ENCODE measurements around the gene TP53.
A peak's percentile ranks its signal among the peaks of the same experiment; 100 is the strongest.
"Not testable (repeated sequence)": the region's sequence is repeated elsewhere in the genome, so short reads cannot be mapped to it uniquely, and the experiment has no call there.

The TP53 gene

DNA sequence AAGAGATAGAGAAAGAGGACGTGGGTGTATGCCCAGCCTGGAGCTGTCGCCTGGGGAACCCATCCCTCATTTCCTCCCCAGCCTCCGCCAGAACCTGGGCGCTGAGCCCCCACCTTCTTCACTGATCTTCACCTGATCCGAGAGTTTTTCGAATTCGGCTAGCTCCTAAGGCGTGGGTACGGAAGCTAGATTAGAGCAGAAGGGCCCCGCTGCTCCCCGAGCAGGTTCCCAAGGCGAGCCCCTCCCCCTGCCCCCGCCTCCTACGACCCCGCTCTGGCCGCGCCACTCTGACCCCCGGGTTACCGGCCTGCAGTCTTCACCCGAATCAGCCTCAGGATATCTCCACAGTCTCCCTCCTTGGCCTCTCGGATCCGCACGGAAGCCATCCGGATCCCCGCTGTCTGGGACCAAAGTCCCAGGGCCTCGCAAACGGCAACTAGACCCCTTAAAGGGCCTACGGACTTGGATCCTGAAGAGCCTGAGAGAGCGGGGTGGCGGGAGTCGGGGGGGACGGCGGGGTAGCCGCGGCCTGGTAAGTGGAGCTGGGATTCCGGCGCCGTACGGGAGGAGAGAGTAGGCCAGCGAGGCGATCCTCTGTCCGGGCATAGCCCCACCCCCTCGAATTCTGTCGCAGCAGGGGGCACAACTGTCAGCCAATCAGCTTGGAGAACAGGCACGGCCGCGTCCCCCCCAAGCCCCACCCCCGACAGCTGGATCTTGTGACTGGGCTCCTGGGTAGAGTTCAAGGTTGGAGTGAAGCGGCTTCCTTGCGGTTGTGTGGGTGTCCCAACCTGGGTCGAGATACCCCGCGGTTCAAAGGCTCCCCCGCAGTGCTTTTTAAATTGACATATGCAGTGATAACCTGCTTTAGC is 59.8 kb downstream of the TP53 start, which contains the start of gene SAT2:
SAT2 (minus strand) TSS at position 572 of the 872 bp plus-strand sequence; CDS start at position 386, 186 bp downstream.
- no peaks in the 10 kb centered on the region for H3K9me3 ChIP-seq (ENCODE audit: control insufficient read depth, insufficient read depth, low read length)

DNA sequence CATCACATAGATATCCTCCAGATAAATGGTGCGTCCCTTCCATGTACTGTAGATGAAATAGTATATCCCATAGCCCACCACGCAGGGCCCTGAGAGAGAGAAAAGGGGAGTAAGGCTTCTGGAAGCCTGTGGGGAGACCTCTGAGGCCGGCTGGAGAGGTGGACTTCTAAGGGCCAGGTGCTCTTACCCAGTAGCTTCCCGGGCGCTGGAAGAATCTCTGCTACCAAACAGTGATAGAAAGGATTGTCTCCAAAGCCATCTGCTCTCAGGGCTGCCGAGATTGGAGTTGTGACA is 60.4 kb downstream of the TP53 start:
- TF ChIP-seq EZH2phosphoT487 (IDR thresholded peaks at IDR 0.05; ENCODE audit: borderline replicate concordance, low read length), result no peak
- TF ChIP-seq, protein P1, sequence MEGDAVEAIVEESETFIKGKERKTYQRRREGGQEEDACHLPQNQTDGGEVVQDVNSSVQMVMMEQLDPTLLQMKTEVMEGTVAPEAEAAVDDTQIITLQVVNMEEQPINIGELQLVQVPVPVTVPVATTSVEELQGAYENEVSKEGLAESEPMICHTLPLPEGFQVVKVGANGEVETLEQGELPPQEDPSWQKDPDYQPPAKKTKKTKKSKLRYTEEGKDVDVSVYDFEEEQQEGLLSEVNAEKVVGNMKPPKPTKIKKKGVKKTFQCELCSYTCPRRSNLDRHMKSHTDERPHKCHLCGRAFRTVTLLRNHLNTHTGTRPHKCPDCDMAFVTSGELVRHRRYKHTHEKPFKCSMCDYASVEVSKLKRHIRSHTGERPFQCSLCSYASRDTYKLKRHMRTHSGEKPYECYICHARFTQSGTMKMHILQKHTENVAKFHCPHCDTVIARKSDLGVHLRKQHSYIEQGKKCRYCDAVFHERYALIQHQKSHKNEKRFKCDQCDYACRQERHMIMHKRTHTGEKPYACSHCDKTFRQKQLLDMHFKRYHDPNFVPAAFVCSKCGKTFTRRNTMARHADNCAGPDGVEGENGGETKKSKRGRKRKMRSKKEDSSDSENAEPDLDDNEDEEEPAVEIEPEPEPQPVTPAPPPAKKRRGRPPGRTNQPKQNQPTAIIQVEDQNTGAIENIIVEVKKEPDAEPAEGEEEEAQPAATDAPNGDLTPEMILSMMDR (IDR thresholded peaks at IDR 0.05; ENCODE audit: low read depth, low read length, poor library complexity, severe bottlenecking), result no peak
- Histone ChIP-seq H3K27ac (ENCODE audit: low read depth, low read length) (no peak overlapping the region), H3K4me3 (ENCODE audit: low read length) (peak overlapping the region; percentile 95), H3K4me2 (ENCODE audit: low read length) (peak overlapping the region; percentile 91), H3K4me1 (ENCODE audit: control insufficient read depth, low read length) (no peaks in the 10 kb centered on the region; the same call in 1 of the 2 replicates), H3K36me3 (ENCODE audit: control insufficient read depth, low read length) (no peaks in the 10 kb centered on the region), H3K9me3 (ENCODE audit: control insufficient read depth, insufficient read depth, low read length) (no peaks in the 10 kb centered on the region), H3F3A (ENCODE audit: control insufficient read depth, insufficient read depth) (no peaks in the 10 kb centered on the region), H3K79me2 (ENCODE audit: control insufficient read depth, low read length) (no peaks in the 10 kb centered on the region), H3K27me3 (ENCODE audit: control insufficient read depth, low read length) (no peaks in the 10 kb centered on the region), H4K20me1 (ENCODE audit: control insufficient read depth, insufficient read depth, low read depth, low read length) (no peaks in the 10 kb centered on the region), H3K9me2 (replicated peaks; ENCODE audit: control insufficient read depth, low read length) (no peaks in the 10 kb centered on the region)

More for the DNA sequence above, 59.8 kb downstream of the TP53 start, which contains the start of gene SAT2:
- no peaks in the 10 kb centered on the region for H3K36me3 ChIP-seq (ENCODE audit: control insufficient read depth, low read length)
- H3K27me3 ChIP-seq (ENCODE audit: control insufficient read depth, low read length), result no peaks in the 10 kb centered on the region
- no peaks in the 10 kb centered on the region for H3F3A ChIP-seq (ENCODE audit: control insufficient read depth, insufficient read depth)
- H4K20me1 ChIP-seq (ENCODE audit: control insufficient read depth, insufficient read depth, low read depth, low read length), result no peaks in the 10 kb centered on the region
- H3K27ac ChIP-seq (ENCODE audit: low read depth, low read length), result no peak within 1 kb of the TSS
- H3K4me2 ChIP-seq (ENCODE audit: low read length), result peak within 1 kb of the TSS; percentile 91
- peak within 1 kb of the TSS; percentile 95 for H3K4me3 ChIP-seq (ENCODE audit: low read length)
- TF ChIP-seq, protein P1 (IDR thresholded peaks at IDR 0.05; ENCODE audit: low read depth, low read length, poor library complexity, severe bottlenecking), result no peak
- no peak for TF ChIP-seq EZH2phosphoT487 (IDR thresholded peaks at IDR 0.05; ENCODE audit: borderline replicate concordance, low read length)
- H3K79me2 ChIP-seq (ENCODE audit: control insufficient read depth, low read length), result no peaks in the 10 kb centered on the region
- H3K9me2 ChIP-seq (replicated peaks; ENCODE audit: control insufficient read depth, low read length), result no peaks in the 10 kb centered on the region
- H3K4me1 ChIP-seq (ENCODE audit: control insufficient read depth, low read length), result no peaks in the 10 kb centered on the region; the same call in 1 of the 2 replicates

DNA sequence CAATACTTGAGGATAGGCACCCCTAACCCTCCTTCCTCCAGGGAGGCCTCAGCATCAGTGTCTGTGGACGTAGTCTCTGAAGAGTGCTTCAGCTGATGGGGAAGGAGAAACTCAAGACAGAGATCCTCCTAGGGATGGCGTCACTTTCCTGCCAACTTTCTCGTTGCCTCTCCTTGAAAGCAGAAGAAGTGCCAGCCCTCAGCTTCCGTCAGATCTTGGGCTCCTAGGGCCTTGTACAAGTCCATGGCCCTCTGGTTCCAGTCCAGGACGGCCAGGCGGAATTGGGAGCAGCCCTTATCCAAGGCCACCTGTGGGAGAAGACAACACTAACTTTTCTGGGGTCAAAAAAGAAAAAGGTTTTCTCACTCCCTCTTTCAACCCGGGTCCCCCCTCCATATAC is 61.0 kb downstream of the TP53 start:
- Histone ChIP-seq H3K4me3 (ENCODE audit: low read length) (no peak overlapping the region), H3K9me3 (ENCODE audit: control insufficient read depth, insufficient read depth, low read length) (no peaks in the 10 kb centered on the region), H3K27me3 (ENCODE audit: control insufficient read depth, low read length) (no peaks in the 10 kb centered on the region), H3K4me1 (ENCODE audit: control insufficient read depth, low read length) (no peaks in the 10 kb centered on the region; the same call in 1 of the 2 replicates), H3K36me3 (ENCODE audit: control insufficient read depth, low read length) (no peaks in the 10 kb centered on the region), H3K4me2 (ENCODE audit: low read length) (no peak overlapping the region), H3F3A (ENCODE audit: control insufficient read depth, insufficient read depth) (no peaks in the 10 kb centered on the region), H3K79me2 (ENCODE audit: control insufficient read depth, low read length) (no peaks in the 10 kb centered on the region), H3K27ac (ENCODE audit: low read depth, low read length) (no peak overlapping the region), H3K9me2 (replicated peaks; ENCODE audit: control insufficient read depth, low read length) (no peaks in the 10 kb centered on the region), H4K20me1 (ENCODE audit: control insufficient read depth, insufficient read depth, low read depth, low read length) (no peaks in the 10 kb centered on the region)
- no peak for TF ChIP-seq EZH2phosphoT487 (IDR thresholded peaks at IDR 0.05; ENCODE audit: borderline replicate concordance, low read length)
- TF ChIP-seq, protein P1 (IDR thresholded peaks at IDR 0.05; ENCODE audit: low read depth, low read length, poor library complexity, severe bottlenecking), result no peak

DNA sequence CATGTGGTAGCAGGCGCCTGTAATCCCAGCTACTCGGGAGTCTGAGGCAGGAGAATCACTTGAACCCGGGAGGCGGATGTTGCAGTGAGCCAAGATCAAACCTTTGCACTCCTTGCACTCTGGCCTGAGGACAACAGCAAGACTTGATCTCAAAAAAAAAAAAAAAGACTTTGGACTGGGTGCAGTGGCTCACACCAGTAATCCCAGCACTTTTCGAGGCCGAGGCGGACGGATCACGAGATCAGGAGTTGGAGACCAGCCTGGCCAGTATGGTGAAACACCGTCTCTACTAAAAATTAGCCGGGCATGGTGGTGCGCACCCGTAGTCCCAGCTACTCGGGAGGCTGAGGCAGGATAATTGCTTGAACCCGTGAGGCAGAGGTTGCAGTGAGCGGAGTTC is 61.5 kb downstream of the TP53 start:
- H3K4me3 ChIP-seq (ENCODE audit: low read length); H3K27me3 ChIP-seq (ENCODE audit: control insufficient read depth, low read length): not testable (repeated sequence)

More for the DNA sequence above, 61.5 kb downstream of the TP53 start:
- not testable (repeated sequence) for H3K27ac ChIP-seq (ENCODE audit: low read depth, low read length); H3K4me2 ChIP-seq (ENCODE audit: low read length); H3K36me3 ChIP-seq (ENCODE audit: control insufficient read depth, low read length); H3F3A ChIP-seq (ENCODE audit: control insufficient read depth, insufficient read depth); H3K9me2 ChIP-seq (replicated peaks; ENCODE audit: control insufficient read depth, low read length); H3K9me3 ChIP-seq (ENCODE audit: control insufficient read depth, insufficient read depth, low read length); H4K20me1 ChIP-seq (ENCODE audit: control insufficient read depth, insufficient read depth, low read depth, low read length); H3K79me2 ChIP-seq (ENCODE audit: control insufficient read depth, low read length); H3K4me1 ChIP-seq (ENCODE audit: control insufficient read depth, low read length)
